Bronchial epithelial cell (primary cell): ENCODE results near the gene TAOK2. TPM values are rescaled to one million over a fixed set of nuclear protein-coding genes. Genes with fewer than 3 reads are reported as not detected.

Experiments
- DNase-seq: peaks from one replicate; pipeline ENCODE4 v3.0.0-alpha.2; 2010; ENCODE audit warnings: low read depth
- FAIRE-seq: peaks from 2 replicates; lab custom pipeline; 2011; peaks lifted over from hg19 to GRCh38; lab: Jason Lieb, UNC
- H3K27me3 ChIP-seq: 2 replicates; pipeline ENCODE4 v1.5.1; 2011; ENCODE audit warnings: low read length; ENCODE audit not compliant: control insufficient read depth, insufficient read depth
- H3K36me3 ChIP-seq: 2 replicates; pipeline ENCODE4 v1.5.1; 2011; ENCODE audit warnings: low read length; ENCODE audit not compliant: control insufficient read depth, insufficient read depth
- H3K4me3 ChIP-seq: 2 replicates; pipeline ENCODE4 v1.5.1; 2011; ENCODE audit warnings: mild to moderate bottlenecking, low read depth, low read length, control low read depth
- CTCF ChIP-seq: IDR thresholded peaks from 2 replicates; pipeline ENCODE4 v1.5.1; 2011; ENCODE audit warnings: mild to moderate bottlenecking, moderate library complexity, low read length, control low read depth, inconsistent platforms; ENCODE audit not compliant: insufficient read depth, severe bottlenecking
- total RNA-seq: library from RNA; depleted of rRNA; stranded (reverse); fragments of >200 nt; gene quantifications from 2 replicates; pipeline ENCODE4 v1.2.1, GENCODE V29; 2014

Gene TAOK2
- total RNA-seq, 1 donor from 2014 or later, result 24.7 TPM

- no peak for DNase-seq
- H3K36me3 ChIP-seq, result peaks cover 9% of the 10 kb centered on the region
Observed at GRCh38 chr16:30003670-30004423, 30.2 kb downstream of the TAOK2 start.

GRCh38 chr16:30004424-30004776 lies 30.7 kb downstream of the TAOK2 start:
- DNase-seq (no peak), FAIRE-seq (no peak)
- no peak for TF ChIP-seq CTCF
- no peak overlapping the region for H3K4me3 ChIP-seq
- H3K36me3 ChIP-seq, result peaks cover 9% of the 10 kb centered on the region
- peaks cover 2% of the 10 kb centered on the region for H3K27me3 ChIP-seq

More at GRCh38 chr16:30003670-30004423, 30.2 kb downstream of the TAOK2 start:
- Histone ChIP-seq H3K4me3 (no peak overlapping the region), H3K27me3 (no peaks in the 10 kb centered on the region)
- FAIRE-seq, result no peak
- no peak for TF ChIP-seq CTCF

- FAIRE-seq (no peak), DNase-seq (no peak)
- Histone ChIP-seq H3K27me3 (peaks cover 4% of the 10 kb centered on the region), H3K36me3 (peaks cover 9% of the 10 kb centered on the region), H3K4me3 (no peak overlapping the region)
- no peak for TF ChIP-seq CTCF
Observed at GRCh38 chr16:30004811-30005242, 31.2 kb downstream of the TAOK2 start.

GRCh38 chr16:30005341-30006094 lies 31.9 kb downstream of the TAOK2 start:
- Histone ChIP-seq H3K4me3 (no peak overlapping the region), H3K36me3 (peaks cover 7% of the 10 kb centered on the region), H3K27me3 (peaks cover 9% of the 10 kb centered on the region)
- TF ChIP-seq CTCF, result peak; percentile 84
- FAIRE-seq, result no peak
- no peak for DNase-seq

GRCh38 chr16:30006095-30006473 lies 32.4 kb downstream of the TAOK2 start:
- no peak for FAIRE-seq
- Histone ChIP-seq H3K4me3 (no peak overlapping the region), H3K36me3 (peaks cover 3% of the 10 kb centered on the region), H3K27me3 (peaks cover 11% of the 10 kb centered on the region)
- DNase-seq, result no peak
- TF ChIP-seq CTCF, result no peak
